NCI-H510A (cell line): ENCODE measurements around the gene SERPINB12.

Experiments used
- DNase-seq: peaks from one replicate; lab custom pipeline; 2025; lab: John Stamatoyannopoulos, UW

Gene SERPINB12, protein sequence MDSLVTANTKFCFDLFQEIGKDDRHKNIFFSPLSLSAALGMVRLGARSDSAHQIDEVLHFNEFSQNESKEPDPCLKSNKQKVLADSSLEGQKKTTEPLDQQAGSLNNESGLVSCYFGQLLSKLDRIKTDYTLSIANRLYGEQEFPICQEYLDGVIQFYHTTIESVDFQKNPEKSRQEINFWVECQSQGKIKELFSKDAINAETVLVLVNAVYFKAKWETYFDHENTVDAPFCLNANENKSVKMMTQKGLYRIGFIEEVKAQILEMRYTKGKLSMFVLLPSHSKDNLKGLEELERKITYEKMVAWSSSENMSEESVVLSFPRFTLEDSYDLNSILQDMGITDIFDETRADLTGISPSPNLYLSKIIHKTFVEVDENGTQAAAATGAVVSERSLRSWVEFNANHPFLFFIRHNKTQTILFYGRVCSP

DNA sequence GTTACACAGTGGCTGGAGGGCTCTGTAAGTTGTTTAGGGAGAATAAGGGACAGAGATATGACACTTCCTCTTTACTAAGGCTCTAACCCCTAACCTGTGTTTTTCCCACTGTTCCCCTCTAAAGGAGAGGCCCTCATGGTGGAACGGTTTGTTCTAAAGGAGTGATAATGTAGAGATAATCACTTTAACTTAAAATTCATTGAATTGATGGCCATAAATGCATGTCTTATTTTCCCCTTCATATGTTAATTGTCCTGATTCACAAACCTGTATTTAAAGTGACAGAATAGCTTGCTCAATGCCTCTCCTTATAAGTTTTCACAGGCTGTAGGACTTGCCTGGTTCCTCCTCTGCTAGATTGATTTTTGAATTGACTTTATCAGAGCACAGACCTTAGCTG, at the start of gene SERPINB12:
SERPINB12 (plus strand) TSS at position 301 of the 400 bp plus-strand sequence. CDS start 13,791 bp downstream, outside the sequence.
- no peak for DNase-seq

GRCh38 chr18:63492851-63493250, 49.3 kb upstream of the SERPINB12 start:
- DNase-seq: no peak

DNA sequence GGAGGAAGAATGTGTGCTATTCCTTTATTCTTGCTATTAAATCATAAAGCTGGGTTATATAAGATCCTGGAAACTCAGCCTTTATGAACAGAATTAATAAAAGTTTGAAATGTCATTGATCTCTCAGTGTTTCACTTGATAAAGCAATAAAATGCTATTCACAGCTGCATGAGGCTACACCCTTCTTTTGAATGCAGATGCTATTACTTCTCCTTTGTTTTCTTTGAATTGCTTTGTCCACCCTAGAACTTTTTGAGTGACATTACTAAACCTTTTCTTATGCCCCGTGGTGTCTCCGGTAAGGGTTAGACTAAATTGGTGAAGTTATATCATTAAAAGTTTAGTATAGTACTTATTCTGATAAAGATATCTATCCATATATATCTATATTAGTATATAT, 46.5 kb upstream of the SERPINB12 start:
- DNase-seq: no peak

GRCh38 chr18:63505566-63506335, 36.4 kb upstream of the SERPINB12 start:
- DNase-seq: no peak

DNA sequence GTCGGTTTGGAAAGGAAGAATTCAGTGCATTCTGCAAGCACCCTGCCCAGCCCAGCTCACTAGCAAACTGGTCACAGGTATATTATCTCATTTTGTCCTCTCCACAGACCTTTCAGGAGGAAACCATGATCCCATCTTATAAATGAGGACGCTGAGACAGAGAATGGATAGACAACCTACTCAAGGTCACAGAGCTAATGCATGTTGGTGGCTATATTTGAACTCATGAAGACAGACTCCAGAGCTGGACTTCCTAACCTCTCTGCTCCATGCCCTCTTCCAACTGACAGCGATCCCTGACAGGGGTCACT, 35.9 kb upstream of the SERPINB12 start:
- DNase-seq: no peak

DNA sequence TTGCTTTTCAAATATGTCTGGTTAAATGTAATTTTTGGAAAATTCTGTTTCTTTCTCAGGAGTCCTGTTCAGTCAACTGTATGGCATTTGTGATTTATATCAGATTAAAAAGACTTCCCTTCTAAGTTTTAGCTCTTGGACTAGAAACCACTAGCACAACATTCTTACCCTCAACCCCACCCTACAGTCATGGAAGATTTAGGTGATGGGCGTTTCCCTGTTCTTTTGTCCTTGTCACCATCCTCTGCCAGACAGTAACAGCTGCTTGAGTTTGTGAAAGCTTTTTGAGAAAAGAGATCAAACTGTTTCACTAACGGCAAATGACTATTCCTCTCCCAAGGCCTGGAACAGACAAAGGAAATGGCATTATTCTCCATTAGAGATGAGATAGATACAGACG, 33.6 kb upstream of the SERPINB12 start:
- no peak for DNase-seq

DNA sequence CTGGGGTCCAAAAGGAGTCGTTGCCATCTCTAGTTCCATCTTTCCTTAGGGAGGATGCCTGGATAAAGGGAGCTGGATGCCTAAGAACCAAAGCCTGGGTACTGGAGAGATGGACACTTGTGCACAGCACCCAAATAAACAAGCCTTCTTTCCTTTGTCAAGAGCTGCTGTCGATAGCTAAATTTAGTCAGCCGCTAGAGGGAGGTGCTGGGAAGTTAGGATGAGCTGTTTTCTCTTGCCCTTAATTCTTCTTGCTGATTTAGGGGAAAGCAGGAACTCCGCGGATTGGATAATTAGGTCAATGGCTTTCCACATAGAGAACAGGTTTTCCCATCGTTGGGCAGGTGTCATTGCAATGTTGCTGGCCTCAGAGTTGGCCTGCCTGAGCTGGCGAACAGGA, 30.9 kb upstream of the SERPINB12 start:
- DNase-seq: peak; percentile 79

DNA sequence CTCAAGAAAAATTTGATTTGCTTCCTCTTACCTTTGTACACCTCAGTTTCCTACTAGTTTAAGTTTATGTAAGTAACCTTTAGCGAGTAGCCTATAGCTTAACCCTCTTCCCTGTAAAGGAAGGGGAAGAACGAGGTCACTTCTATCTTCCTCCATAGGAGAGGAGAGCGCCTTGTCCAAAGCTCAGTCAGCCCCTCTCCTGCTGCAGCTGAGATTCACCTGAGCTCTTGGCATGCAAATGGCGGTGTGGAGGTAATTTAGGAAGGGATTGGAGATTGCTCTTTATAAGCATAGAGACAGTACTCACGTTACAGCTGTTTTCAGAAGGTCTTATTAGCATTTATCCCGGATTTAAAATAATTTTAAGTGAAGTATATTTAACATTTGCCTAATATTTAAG, 27.8 kb upstream of the SERPINB12 start:
- DNase-seq: no peak

GRCh38 chr18:63514888-63515678, 27.1 kb upstream of the SERPINB12 start:
- no peak for DNase-seq

- DNase-seq: no peak
Observed at GRCh38 chr18:63515801-63516200, 26.4 kb upstream of the SERPINB12 start.

GRCh38 chr18:63518178-63519012, 23.8 kb upstream of the SERPINB12 start:
- DNase-seq: peak; percentile 68

DNA sequence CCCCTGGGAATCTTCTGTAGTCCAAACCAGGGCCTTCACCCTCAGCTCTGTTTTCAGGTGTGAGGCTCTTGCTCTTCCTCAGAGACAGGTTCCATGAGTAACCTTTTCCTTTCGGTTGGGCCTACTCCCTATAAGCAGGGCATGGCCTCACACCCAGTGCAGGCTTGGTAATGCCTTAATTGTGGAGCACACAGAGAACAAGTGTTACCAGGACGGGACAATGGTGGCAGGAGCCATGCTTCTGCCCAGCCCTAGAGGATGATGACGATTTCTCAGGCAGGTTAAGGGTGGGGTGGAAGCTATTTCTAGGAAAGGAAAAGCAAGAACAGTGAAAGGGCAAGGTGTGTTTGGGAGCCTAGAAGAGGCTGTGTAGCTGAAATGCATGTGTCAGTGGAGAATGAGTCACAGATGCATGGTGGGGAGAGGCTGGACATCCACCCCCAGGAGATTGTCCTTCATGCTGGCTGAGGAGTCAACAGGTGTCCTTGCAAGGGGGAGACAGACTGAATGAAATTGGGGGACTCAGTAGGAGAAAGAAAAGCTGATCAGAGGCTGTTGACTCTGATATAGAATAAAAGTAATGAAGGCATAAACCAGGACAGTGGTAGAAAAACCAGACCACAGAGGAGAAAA, 22.0 kb upstream of the SERPINB12 start:
- no peak for DNase-seq

GRCh38 chr18:63523660-63524059, 18.5 kb upstream of the SERPINB12 start:
- no peak for DNase-seq

GRCh38 chr18:63527251-63527650, 14.9 kb upstream of the SERPINB12 start:
- no peak for DNase-seq

GRCh38 chr18:63528863-63529492, 13.2 kb upstream of the SERPINB12 start:
- no peak for DNase-seq

DNA sequence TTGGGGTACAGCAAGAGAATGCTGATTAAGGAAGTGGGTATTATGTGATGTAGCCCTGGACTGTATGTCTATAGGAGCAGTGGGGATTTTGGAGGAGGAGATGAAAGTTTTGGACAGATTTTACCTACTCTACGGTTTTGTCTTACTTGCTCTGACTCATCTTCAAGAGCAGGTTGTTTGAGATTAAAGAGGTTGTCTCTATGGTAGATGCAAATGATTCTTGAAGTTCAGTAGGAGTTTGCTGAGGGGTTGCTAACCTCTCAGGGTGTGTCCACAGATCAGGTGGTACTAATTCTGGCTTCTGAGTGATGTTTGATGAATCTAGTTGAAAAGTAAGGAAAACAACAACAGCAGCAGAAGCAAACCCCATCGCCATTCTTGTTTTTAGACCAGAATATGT, 9.7 kb upstream of the SERPINB12 start:
- DNase-seq: no peak

- no peak for DNase-seq
Observed at GRCh38 chr18:63534615-63535014, 7.6 kb upstream of the SERPINB12 start.

- no peak for DNase-seq
Observed at GRCh38 chr18:63539904-63540510, 2.2 kb upstream of the SERPINB12 start.

GRCh38 chr18:63544017-63544416, 1.8 kb downstream of the SERPINB12 start:
- DNase-seq: no peak

- DNase-seq: no peak
Observed at GRCh38 chr18:63545000-63545399, 2.8 kb downstream of the SERPINB12 start.
